Tibial artery (tissue), 4 donors: ENCODE data around the gene VTI1A.

Source experiments
- DNase-seq, 2 donors: peaks; one replicate each; pipeline ENCODE4 v3.0.0-alpha.2; 2019
- H3K27ac ChIP-seq, 2 donors: fragments of 200-600 bp; sonication (generic) in 1 of 2; 1 replicate in 1 of 2; 2 replicates in 1 of 2; pipeline ENCODE4 v1.5.1; 2018 to 2019; ENCODE audit warnings: mild to moderate bottlenecking in 1 of 2
- H3K27me3 ChIP-seq, 2 donors: fragments of 200-600 bp; sonication (generic) in 1 of 2; one replicate each; pipeline versions ENCODE4 v1.5.1 to v1.6.0; 2016 to 2019
- H3K36me3 ChIP-seq, 3 donors: fragments of 200-600 bp; sonication (generic) in 2 of 3; one replicate each; pipeline ENCODE4 v1.5.1; 2016 to 2019; ENCODE audit warnings: mild to moderate bottlenecking in 2 of 3
- H3K4me1 ChIP-seq, 4 donors: fragments of 200-600 bp; sonication (generic) in 2 of 4; 1 replicate in 3 of 4; 2 replicates in 1 of 4; pipeline ENCODE4 v1.5.1; 2016 to 2019
- H3K4me3 ChIP-seq, 2 donors: fragments of 200-600 bp; sonication (generic) in 1 of 2; 1 replicate in 1 of 2; 2 replicates in 1 of 2; pipeline ENCODE4 v1.5.1; 2018 to 2019; ENCODE audit warnings: mild to moderate bottlenecking in 2 of 2
- H3K9me3 ChIP-seq, 3 donors: fragments of 200-600 bp; sonication (generic) in 1 of 3; one replicate each; pipeline ENCODE4 v1.5.1; 2016 to 2019
- CTCF ChIP-seq, 2 experiments: fragments of 200-600 bp in 1 of 2; fragments of 450-650 bp in 1 of 2; IDR thresholded peaks; one replicate each; pipeline ENCODE4 v1.5.1; 2017 to 2019; ENCODE audit warnings: antibody characterized with exemption in 2 of 2, mild to moderate bottlenecking in 1 of 2, moderate library complexity in 1 of 2
- intact Hi-C: fragments of 100-400 bp; cut with DNase I; formaldehyde crosslinking; loops from one replicate; pipeline ENCODE4 v1.15.0; 2023; ENCODE audit warnings: low total_unique reads

VTI1A gene

DNA sequence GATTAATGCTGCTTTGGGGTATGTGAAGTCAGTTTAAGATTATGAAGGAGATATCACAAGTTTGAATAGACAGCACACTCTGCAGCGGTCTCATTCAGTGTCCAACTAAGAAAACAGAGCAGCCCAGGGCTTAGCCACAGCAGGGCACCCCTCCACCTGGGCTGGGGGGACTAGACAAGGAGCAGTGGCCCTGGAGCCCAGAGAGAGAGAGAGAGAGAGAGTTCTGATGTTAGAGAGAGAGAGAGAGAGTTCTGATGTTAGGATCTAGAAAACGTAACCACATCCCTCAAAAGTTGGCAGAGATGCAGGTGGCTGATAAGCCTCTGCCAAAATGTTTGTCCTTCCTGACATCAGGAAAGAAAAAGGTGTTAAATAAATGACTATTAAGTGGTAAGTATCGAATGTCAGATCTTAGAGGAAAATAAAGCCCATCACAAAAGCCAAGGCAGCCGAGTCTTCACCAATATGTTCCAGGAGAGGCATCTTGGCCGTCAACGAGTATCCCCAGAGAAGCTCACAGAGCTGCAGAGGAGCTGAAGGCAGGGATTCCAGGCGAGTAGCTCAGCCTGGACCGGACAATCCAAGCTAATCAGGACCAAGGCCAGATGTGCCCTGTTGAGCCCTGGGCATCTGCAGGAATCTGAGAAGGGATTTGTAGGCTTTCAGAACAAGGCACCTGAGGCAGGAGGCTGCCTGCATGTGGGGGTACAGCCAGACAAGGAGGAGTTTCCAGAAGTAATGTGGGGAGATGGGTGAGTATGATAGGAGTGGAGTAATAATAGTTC is 352.9 kb downstream of the VTI1A start:
- Histone ChIP-seq H3K9me3 (no peaks in the 10 kb centered on the region), H3K4me1 (peaks cover 0 to 11% (median 0%) of the 10 kb centered on the region in 4 donors), H3K36me3 (no peaks in the 10 kb centered on the region), H3K4me3 (no peak overlapping the region), H3K27me3 (no peaks in the 10 kb centered on the region), H3K27ac (no peak overlapping the region)
- no peak for DNase-seq
- no peak for TF ChIP-seq CTCF (IDR thresholded peaks at IDR 0.05)
- intact Hi-C loops, result no loop called here

- Histone ChIP-seq H3K27me3 (no peaks in the 10 kb centered on the region), H3K4me1 (peaks cover 0 to 11% (median 0%) of the 10 kb centered on the region in 4 donors), H3K9me3 (no peaks in the 10 kb centered on the region), H3K27ac (no peak overlapping the region), H3K4me3 (no peak overlapping the region), H3K36me3 (no peaks in the 10 kb centered on the region)
- intact Hi-C loops, result no loop called here
- no peak for DNase-seq
- no peak for TF ChIP-seq CTCF (IDR thresholded peaks at IDR 0.05)
Measured at GRCh38 chr10:112801004-112801403, 354.0 kb downstream of the VTI1A start.

GRCh38 chr10:112801748-112802147 is 354.7 kb downstream of the VTI1A start:
- no peak for DNase-seq
- Histone ChIP-seq H3K4me3 (no peak overlapping the region), H3K4me1 (peaks cover 0 to 11% (median 0%) of the 10 kb centered on the region in 4 donors), H3K36me3 (no peaks in the 10 kb centered on the region), H3K27me3 (no peaks in the 10 kb centered on the region), H3K9me3 (no peaks in the 10 kb centered on the region), H3K27ac (no peak overlapping the region)
- TF ChIP-seq CTCF (IDR thresholded peaks at IDR 0.05), result no peak
- intact Hi-C loops, result no loop called here

GRCh38 chr10:112802411-112803022 is 355.5 kb downstream of the VTI1A start:
- Histone ChIP-seq H3K36me3 (no peaks in the 10 kb centered on the region), H3K27me3 (no peaks in the 10 kb centered on the region), H3K9me3 (no peaks in the 10 kb centered on the region), H3K4me1 (peaks cover 0 to 11% (median 0%) of the 10 kb centered on the region in 4 donors), H3K4me3 (no peak overlapping the region), H3K27ac (no peak overlapping the region)
- TF ChIP-seq CTCF (IDR thresholded peaks at IDR 0.05), result no peak
- no peak for DNase-seq
- intact Hi-C loops, result no loop called here

DNA sequence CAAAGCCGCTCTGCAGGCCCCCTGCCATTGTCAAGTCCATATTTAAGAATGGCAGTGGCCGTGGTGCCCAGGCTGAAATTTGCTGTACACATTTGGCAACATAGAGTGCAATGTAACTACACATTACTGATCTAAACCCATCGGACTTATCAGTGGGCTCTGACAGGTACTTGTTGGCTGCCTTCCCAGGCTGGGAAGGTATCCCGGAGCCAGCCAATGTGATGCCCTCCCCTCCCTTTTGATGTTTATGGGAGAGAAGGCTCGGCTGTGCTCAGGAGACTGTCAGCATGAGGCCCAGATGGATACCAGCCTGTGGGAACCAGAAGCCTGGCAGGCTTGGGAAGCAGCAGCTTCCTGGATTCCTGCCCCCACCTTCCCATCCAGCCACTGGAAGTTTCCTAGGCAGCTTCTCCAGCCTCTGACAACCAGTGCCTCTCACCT is 357.0 kb downstream of the VTI1A start:
- intact Hi-C loops, result no loop called here
- Histone ChIP-seq H3K4me3 (no peak overlapping the region), H3K9me3 (no peaks in the 10 kb centered on the region), H3K27me3 (no peaks in the 10 kb centered on the region), H3K4me1 (peaks cover 0 to 8% (median 0%) of the 10 kb centered on the region in 4 donors), H3K36me3 (no peaks in the 10 kb centered on the region), H3K27ac (no peak overlapping the region)
- DNase-seq, result no peak
- no peak for TF ChIP-seq CTCF (IDR thresholded peaks at IDR 0.05)
